Stimulated activated CD4-positive, alpha-beta T cell treated with anti-CD3 and anti-CD28 coated beads, Interleukin-1b, Interleukin-23, amount 100 ng/mL, for 48 hours (primary cell): ENCODE results near the gene ZNF470.

Experiments
- DNase-seq: peaks from one replicate; pipeline ENCODE4 v3.0.0-alpha.2; 2020

The ZNF470 gene

DNA sequence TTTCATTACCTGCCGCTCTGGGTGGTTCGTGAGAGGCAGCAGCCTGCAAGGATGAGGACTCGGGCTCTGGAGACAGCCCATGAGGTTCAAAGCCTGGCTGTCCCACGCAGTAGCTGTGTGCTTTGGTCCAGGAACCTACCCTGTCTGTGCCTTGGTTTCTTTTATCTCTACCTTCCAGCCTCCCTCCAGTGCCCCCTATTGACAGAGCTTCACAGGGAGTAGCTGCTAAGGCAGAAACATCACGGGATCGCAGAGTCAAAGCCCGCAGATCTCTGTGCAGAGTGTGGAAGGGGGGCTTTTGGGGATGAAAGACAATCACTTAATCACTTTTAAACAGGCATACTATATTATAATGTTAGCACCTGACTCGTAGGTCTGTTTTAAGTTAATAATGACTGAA, 44.0 kb downstream of the ZNF470 start:
- DNase-seq: no peak

DNA sequence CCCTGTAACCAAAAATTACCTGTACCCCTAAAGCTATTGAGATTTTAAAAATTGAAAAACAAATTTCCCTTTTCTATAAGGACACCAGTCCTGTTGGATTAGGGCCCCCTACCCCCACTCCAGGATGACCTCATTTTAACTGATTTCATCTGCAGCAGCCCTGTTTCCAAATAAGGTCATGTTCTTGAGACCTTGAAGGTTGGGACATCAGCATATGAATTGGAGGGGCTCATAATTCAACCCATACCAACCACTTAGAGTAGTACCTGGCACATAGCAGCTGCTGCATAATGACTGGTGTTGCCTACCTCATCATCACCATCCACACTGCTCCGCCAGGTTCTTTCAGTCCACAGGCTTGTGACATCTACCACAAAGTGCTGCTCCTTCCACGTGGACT, 45.5 kb downstream of the ZNF470 start:
- no peak for DNase-seq

DNA sequence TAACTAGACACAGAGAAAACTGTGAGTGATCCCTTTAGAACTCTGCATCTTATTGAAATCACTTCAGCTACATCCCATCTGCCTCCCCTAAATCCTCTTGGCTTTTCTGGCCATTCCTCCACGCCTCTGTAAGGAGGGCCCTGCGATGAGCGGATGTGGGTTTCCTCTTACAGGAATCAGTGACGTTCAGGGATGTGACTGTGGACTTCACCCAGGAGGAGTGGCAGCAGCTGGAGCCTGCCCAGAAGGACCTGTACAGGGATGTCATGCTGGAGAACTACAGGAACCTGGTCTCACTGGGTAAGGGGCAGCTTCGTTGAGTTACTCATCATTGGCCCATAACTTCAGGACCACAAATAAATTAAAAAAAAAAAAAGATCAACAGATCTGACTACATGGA, 46.4 kb downstream of the ZNF470 start:
- no peak for DNase-seq

DNA sequence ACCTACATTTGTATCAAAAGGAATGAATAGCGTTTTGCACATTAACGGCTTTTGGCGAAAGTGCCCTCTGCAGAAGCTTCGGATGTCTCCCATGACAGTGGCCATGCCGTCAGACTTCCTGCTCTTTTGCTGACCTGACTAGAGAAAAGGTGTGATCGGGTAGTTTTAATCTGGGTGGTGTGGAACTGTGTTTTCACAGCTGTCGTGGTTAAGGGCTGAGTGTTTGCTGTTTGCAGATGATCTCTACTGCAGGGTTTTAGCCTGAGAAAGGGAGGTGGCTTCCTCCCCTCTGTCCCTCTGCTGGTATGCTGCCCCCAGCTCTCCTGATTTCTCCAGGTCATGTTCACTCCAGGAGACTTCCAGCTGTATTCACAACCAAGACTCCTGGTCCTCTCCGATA, 50.3 kb downstream of the ZNF470 start:
- DNase-seq: no peak

DNA sequence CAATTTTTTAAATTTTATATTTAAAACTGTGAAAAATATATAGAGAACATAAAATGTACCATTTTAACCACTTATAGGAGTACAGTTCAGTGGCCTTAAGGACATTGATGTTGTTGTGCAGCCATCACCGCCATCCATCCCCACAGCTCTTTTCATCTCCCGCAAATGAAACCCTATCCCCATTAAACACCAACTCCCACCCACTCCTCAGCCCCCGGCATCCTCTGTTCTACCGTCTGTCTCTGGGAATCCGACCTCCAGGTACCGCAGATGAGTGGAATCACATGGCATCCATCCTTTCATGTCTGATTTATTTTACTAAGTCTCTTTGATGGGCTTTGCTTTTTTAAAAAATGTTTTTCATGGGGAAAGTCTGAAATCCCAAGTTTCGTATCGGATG, 51.9 kb downstream of the ZNF470 start:
- DNase-seq: no peak

DNA sequence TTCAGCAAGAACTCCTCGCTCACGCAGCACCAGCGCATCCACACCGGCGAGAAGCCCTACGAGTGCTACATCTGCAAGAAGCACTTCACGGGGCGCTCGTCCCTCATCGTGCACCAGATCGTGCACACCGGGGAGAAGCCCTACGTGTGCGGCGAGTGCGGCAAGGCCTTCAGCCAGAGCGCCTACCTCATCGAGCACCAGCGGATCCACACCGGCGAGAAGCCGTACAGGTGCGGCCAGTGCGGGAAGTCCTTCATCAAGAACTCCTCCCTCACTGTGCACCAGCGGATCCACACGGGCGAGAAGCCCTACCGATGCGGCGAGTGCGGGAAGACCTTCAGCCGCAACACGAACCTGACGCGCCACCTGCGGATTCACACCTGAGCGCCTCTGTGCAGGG, 55.1 kb downstream of the ZNF470 start:
- no peak for DNase-seq

DNA sequence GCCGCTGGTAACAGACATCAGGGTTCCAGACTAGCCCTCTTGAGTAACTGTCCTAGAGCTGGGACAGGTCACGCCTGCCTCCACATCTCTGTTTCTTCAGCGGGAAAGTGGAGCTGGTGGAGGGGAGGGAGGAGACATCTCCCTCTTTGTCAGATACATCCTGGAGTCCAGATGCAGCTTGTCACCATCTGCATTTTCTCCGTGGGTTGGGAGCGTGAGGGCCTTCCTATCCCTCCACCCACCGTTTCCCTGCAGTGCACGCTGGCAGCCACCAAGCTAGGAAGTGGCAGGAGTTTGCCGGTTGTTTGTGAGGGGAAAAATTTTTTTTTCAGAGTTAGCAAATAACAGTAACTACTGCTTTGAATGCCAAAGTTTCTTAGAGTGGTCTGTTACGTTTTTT, 55.7 kb downstream of the ZNF470 start:
- no peak for DNase-seq

DNA sequence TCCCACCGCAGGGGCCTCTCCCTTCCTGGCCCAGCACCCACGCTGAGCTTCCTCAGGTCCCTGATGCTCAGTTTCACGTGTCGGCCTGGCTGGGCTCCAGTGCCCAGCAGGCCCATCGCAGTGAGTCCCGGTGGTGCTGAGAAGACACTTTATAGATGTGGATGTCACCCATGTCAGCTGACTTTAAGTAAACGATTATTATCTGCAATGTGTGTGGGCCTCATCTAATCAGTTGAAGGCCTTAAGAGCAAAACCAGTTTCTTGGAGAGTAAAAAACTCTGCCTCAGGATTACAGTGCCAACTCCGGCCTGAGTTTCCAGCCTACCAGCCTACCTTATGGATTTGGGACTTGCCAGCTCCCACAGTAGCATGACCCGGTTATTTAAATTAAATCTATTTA, 58.4 kb downstream of the ZNF470 start:
- DNase-seq: no peak

DNA sequence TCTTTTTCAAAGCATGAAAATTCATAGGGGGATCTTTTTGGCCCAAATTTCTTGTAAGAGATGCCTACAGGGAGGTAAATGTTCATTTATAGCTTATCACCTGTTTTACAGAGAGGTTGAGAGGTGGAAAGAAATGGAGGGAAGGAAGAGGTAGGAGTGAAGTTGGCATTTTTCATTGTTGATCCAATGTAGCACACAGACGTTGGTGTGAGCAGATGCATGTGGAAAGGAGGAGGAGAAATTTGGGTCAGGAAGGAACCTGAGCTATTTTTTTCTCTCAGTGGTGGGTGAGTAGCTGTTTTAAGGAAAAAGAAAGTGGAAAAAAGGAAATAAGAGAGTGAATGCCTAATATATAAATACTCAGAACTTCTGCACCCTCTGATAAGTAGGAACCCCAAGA, 65.8 kb downstream of the ZNF470 start:
- DNase-seq: no peak

DNA sequence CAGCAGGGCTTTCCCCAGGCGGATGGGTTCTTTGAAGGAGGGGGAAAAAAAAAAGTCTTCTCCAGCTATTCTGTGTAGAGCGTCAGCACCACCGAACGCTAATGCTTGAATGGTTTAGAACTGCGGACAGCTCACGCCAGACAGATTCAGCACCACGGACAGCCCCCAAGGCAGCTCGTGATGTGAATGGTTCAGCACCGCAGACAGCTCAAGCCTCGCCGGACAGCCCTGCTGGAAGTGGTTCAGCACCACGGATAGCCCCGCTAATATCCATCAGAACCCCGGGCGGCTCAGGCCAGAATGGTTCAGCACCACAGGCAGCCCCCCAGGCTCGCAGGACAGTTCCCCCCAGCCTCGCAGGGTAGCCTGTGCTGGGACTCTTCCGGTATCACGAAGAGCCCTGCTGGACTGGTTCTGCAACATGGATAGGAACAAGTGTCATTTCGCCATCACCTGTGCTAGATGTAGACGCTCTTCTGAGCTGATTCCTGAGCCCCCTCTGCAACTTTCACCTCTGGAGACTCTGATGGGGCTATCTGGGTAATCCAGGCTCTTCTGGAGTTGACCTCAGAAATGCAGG, 70.8 kb downstream of the ZNF470 start:
- DNase-seq: peak; percentile 25
